SK-N-SH (cell line): ENCODE results near the gene SLC25A25.

Experiments used
- CTCF ChIP-seq: fragments of 200-600 bp; sonication (generic); IDR thresholded peaks from 2 replicates; pipeline ENCODE4 v1.6.1; 2017; ENCODE audit warnings: antibody characterized with exemption, mild to moderate bottlenecking, moderate library complexity
- EP300 ChIP-seq, 2 experiments: IDR thresholded peaks; 2 replicates each; pipeline versions ENCODE4 v1.4.0 to v1.6.1; 2012; ENCODE audit warnings: borderline replicate concordance in 1 of 2, low read depth in 1 of 2, low read length in 1 of 2
- FOSL2 ChIP-seq: IDR thresholded peaks from 2 replicates; pipeline ENCODE4 v1.4.0; 2012; ENCODE audit warnings: low read depth, mild to moderate bottlenecking, moderate library complexity, borderline replicate concordance
- GABPA ChIP-seq: IDR thresholded peaks from 2 replicates; pipeline ENCODE4 v1.4.0; 2012; ENCODE audit warnings: low read depth, mild to moderate bottlenecking
- MXI1 ChIP-seq: IDR thresholded peaks from 2 replicates; pipeline ENCODE4 v1.6.1; 2012; ENCODE audit warnings: mild to moderate bottlenecking, low read depth, low read length, improper control_type of control experiment
- NRF1 ChIP-seq: IDR thresholded peaks from 2 replicates; pipeline ENCODE4 v1.6.1; 2012; ENCODE audit warnings: low read depth, mild to moderate bottlenecking, low read length
- POLR2AphosphoS5 ChIP-seq: IDR thresholded peaks from 2 replicates; pipeline ENCODE4 v1.6.1; 2012; ENCODE audit warnings: low read depth, low read length
- RAD21 ChIP-seq: IDR thresholded peaks from 2 replicates; pipeline ENCODE4 v1.6.1; 2012; ENCODE audit warnings: mild to moderate bottlenecking, low read length
- REST ChIP-seq: IDR thresholded peaks from 2 replicates; pipeline ENCODE4 v1.6.1; 2012; ENCODE audit warnings: mild to moderate bottlenecking, low read depth, low read length, moderate library complexity
- RFX5 ChIP-seq: IDR thresholded peaks from 2 replicates; pipeline ENCODE4 v1.6.1; 2012; ENCODE audit warnings: mild to moderate bottlenecking, improper control_type of control experiment, low read length
- TCF12 ChIP-seq: IDR thresholded peaks from 2 replicates; pipeline ENCODE4 v1.4.0; 2012
- TEAD4 ChIP-seq: IDR thresholded peaks from 2 replicates; pipeline ENCODE4 v1.4.0; 2012; ENCODE audit warnings: mild to moderate bottlenecking, borderline replicate concordance; ENCODE audit not compliant: insufficient read depth
- TF ChIP-seq, protein P1 (sequence below): IDR thresholded peaks from 2 replicates; pipeline ENCODE4 v1.4.0; 2012; ENCODE audit warnings: low read depth
- TF ChIP-seq, protein P2 (sequence below): IDR thresholded peaks from 2 replicates; pipeline ENCODE4 v1.4.0; 2012; ENCODE audit warnings: low read depth, borderline replicate concordance

- TF ChIP-seq CTCF (no peak), TEAD4 (no peak), TCF12 (no peak), MXI1 (peak; percentile 80), GABPA (no peak), POLR2AphosphoS5 (0 out of 2 replicates have a peak, but pooled peaks have one; percentile 19), NRF1 (no peak), RFX5 (peak; percentile 76), FOSL2 (no peak), EP300 (IDR thresholded peaks at IDR 0.05; ENCODE audit: borderline replicate concordance in 1 of 2, low read depth in 1 of 2, low read length in 1 of 2) (no peak), REST (no peak), RAD21 (no peak)
- TF ChIP-seq, protein P1, sequence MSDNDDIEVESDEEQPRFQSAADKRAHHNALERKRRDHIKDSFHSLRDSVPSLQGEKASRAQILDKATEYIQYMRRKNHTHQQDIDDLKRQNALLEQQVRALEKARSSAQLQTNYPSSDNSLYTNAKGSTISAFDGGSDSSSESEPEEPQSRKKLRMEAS, result peak; percentile 91
- TF ChIP-seq, protein P2, sequence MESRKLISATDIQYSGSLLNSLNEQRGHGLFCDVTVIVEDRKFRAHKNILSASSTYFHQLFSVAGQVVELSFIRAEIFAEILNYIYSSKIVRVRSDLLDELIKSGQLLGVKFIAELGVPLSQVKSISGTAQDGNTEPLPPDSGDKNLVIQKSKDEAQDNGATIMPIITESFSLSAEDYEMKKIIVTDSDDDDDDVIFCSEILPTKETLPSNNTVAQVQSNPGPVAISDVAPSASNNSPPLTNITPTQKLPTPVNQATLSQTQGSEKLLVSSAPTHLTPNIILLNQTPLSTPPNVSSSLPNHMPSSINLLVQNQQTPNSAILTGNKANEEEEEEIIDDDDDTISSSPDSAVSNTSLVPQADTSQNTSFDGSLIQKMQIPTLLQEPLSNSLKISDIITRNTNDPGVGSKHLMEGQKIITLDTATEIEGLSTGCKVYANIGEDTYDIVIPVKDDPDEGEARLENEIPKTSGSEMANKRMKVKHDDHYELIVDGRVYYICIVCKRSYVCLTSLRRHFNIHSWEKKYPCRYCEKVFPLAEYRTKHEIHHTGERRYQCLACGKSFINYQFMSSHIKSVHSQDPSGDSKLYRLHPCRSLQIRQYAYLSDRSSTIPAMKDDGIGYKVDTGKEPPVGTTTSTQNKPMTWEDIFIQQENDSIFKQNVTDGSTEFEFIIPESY, result no peak
Observed at GRCh38 chr9:128091144-128091543, 23.1 kb downstream of the SLC25A25 start.
